HEK293 (cell line): ENCODE measurements around the gene SEZ6L.

Experiments
- CTCF ChIA-PET: fragments of 350-600 bp; formaldehyde crosslinking; extraction: SDS; loops from one replicate; lab custom pipeline; 2021; ENCODE audit warnings: antibody characterized with exemption; lab: Yijun Ruan, JAX
- POLR2A ChIA-PET: fragments of 300-600 bp; formaldehyde crosslinking; extraction: SDS; loops from one replicate; lab custom pipeline; 2020; ENCODE audit warnings: antibody characterized with exemption, inconsistent platforms; lab: Yijun Ruan, JAX
- H3K27ac ChIP-seq: fragments of 200-500 bp; sonication (Bioruptor generic); 2 replicates; pipeline ENCODE4 v1.5.1; 2014; ENCODE audit warnings: low read depth, low read length, control low read depth, inconsistent platforms; ENCODE audit errors: extremely low read depth
- H3K36me3 ChIP-seq, 2 experiments: fragments of 200-500 bp in 1 of 2; sonication (Bioruptor generic) in 1 of 2; 1 replicate in 1 of 2; 2 replicates in 1 of 2; pipeline ENCODE4 v1.5.1; 2014 to 2017; ENCODE audit warnings: inconsistent platforms in 2 of 2, low read length in 2 of 2; ENCODE audit not compliant: control insufficient read depth in 2 of 2, insufficient read depth in 1 of 2
- H3K4me1 ChIP-seq: fragments of 200-500 bp; sonication (Bioruptor generic); 2 replicates; pipeline ENCODE4 v1.5.1; 2014; ENCODE audit warnings: mild to moderate bottlenecking, low read length, inconsistent platforms; ENCODE audit not compliant: control insufficient read depth, insufficient read depth
- H3K4me3 ChIP-seq: 2 replicates; pipeline ENCODE4 v1.5.1; 2011; ENCODE audit warnings: low read depth, mild to moderate bottlenecking, control low read depth, low read length, moderate library complexity
- H3K9me3 ChIP-seq: fragments of 200-500 bp; sonication (Bioruptor generic); 2 replicates; pipeline ENCODE4 v1.5.1; 2014; ENCODE audit warnings: low read depth, low read length, inconsistent platforms; ENCODE audit not compliant: control insufficient read depth, insufficient read depth
- GFI1B ChIP-seq: fragments of 450-650 bp; formaldehyde crosslinking; IDR thresholded peaks from 2 replicates; pipeline ENCODE4 v1.5.1; 2016; ENCODE audit warnings: missing biosample characterization, missing genetic modification characterization
- MYNN ChIP-seq: fragments of 450-650 bp; formaldehyde crosslinking; IDR thresholded peaks from 2 replicates; pipeline ENCODE4 v1.5.1; 2016; ENCODE audit warnings: missing biosample characterization, missing genetic modification characterization, borderline replicate concordance
- PRDM10 ChIP-seq: fragments of 450-650 bp; formaldehyde crosslinking; IDR thresholded peaks from 2 replicates; pipeline ENCODE4 v1.5.1; 2016; ENCODE audit warnings: missing biosample characterization, missing genetic modification characterization
- REST ChIP-seq: fragments of 450-650 bp; formaldehyde crosslinking; IDR thresholded peaks from 2 replicates; pipeline ENCODE4 v1.5.1; 2016; ENCODE audit warnings: missing biosample characterization, missing genetic modification characterization
- ZBTB11 ChIP-seq: fragments of 450-650 bp; formaldehyde crosslinking; conservative IDR thresholded peaks from 2 replicates; pipeline ENCODE4 v1.5.1; 2016; ENCODE audit warnings: low read depth, missing biosample characterization, missing genetic modification characterization
- ZNF133 ChIP-seq: fragments of 450-650 bp; formaldehyde crosslinking; IDR thresholded peaks from 2 replicates; pipeline ENCODE4 v1.5.1; 2016; ENCODE audit warnings: missing biosample characterization, missing genetic modification characterization
- ZNF138 ChIP-seq: fragments of 450-650 bp; formaldehyde crosslinking; IDR thresholded peaks from 2 replicates; pipeline ENCODE4 v1.5.1; 2016; ENCODE audit warnings: missing biosample characterization, missing genetic modification characterization, borderline replicate concordance
- ZNF248 ChIP-seq: fragments of 450-650 bp; formaldehyde crosslinking; IDR thresholded peaks from 2 replicates; pipeline ENCODE4 v1.5.1; 2017; ENCODE audit warnings: missing biosample characterization, missing genetic modification characterization
- ZNF398 ChIP-seq: fragments of 450-650 bp; formaldehyde crosslinking; IDR thresholded peaks from 2 replicates; pipeline ENCODE4 v1.5.1; 2017; ENCODE audit warnings: missing biosample characterization, missing genetic modification characterization
- ZNF549 ChIP-seq: fragments of 450-650 bp; IDR thresholded peaks from 2 replicates; pipeline ENCODE4 v1.5.1; 2018; ENCODE audit warnings: missing biosample characterization, missing genetic modification characterization, mild to moderate bottlenecking, inconsistent platforms, moderate library complexity
- ZSCAN30 ChIP-seq: fragments of 450-650 bp; IDR thresholded peaks from 2 replicates; pipeline ENCODE4 v1.5.1; 2018; ENCODE audit warnings: missing biosample characterization, mild to moderate bottlenecking, missing genetic modification characterization, moderate library complexity

The SEZ6L gene

DNA sequence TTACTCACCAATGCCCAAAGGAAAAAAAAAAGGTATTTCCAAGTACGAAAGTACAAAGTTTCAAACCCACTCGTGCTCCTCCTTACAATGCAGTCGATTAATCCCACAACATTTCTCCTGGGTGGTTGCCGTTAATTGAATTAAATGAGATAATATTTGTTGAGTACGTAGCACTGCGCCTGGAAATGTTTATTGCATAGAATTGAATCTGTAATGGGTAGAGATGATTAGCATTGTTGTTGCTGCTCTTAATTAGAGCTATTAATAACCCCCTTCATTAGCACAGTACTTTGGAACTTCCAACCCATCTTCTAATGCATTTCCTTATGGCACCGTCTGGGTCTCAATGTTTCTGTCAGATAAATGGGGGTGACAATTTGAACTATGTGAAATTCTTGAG lies 77.3 kb downstream of the SEZ6L start (continued):
- no peak for TF ChIP-seq MYNN (tag by site-specific recombination)
- no peak for TF ChIP-seq GFI1B
- no peak for TF ChIP-seq ZNF248 (tag by site-specific recombination)
- no peak for TF ChIP-seq ZNF549 (tag by site-specific recombination)

GRCh38 chr22:26251869-26252268 lies 82.6 kb downstream of the SEZ6L start:
- TF ChIP-seq ZNF138 (tag by site-specific recombination): no peak
- TF ChIP-seq ZSCAN30 (tag by site-specific recombination): no peak
- no peak for TF ChIP-seq ZNF133 (tag by site-specific recombination)
- TF ChIP-seq ZNF398 (tag by site-specific recombination): no peak
- TF ChIP-seq GFI1B: no peak
- no peak for TF ChIP-seq ZBTB11
- no peak for TF ChIP-seq ZNF248 (tag by site-specific recombination)
- ChIA-PET POLR2A (no interaction called here), CTCF (interaction anchor here (1.4 kb wide), 1 partner anchor 80 kb away, joined by 3 read pairs; no protein-coding TSS in a partner anchor)
- Histone ChIP-seq H3K4me1 (no peaks in the 10 kb centered on the region), H3K36me3 (no peaks in the 10 kb centered on the region), H3K4me3 (no peak overlapping the region), H3K9me3 (no peaks in the 10 kb centered on the region), H3K27ac (no peak overlapping the region)

DNA sequence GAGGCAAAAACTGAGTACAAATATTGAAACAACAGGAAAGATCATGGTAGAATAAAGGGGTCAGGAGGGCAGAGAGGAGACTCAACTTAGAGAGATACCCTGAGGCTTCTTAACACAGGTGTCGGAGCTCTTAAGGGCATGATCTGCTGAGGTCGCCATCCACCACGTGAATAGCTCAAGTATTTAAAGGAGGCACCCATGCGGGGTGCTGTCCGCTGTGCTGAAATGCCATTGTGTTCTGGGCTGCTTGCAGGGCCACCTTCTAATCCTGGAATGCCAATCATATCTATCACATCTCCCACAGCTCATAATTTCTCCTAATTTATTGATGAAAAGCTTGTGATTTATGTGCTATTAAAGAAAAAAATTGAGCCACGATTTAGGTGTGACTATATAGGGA lies 90.2 kb downstream of the SEZ6L start:
- POLR2A ChIA-PET: no interaction called here
- Histone ChIP-seq H3K9me3 (no peaks in the 10 kb centered on the region), H3K36me3 (no peaks in the 10 kb centered on the region), H3K4me1 (no peaks in the 10 kb centered on the region), H3K27ac (no peak overlapping the region), H3K4me3 (no peak overlapping the region)
- TF ChIP-seq REST (tag by site-specific recombination) (peak; percentile 92), PRDM10 (tag by site-specific recombination) (no peak)
- CTCF ChIA-PET: interaction anchor here (0.9 kb wide), 1 partner anchor 355 kb away, joined by 4 read pairs; no protein-coding TSS in a partner anchor
